Astrocyte (in vitro differentiated cells and primary cell): ENCODE results near the gene SOX30. TPM values are rescaled to one million over a fixed set of nuclear protein-coding genes. Genes with fewer than 3 reads are reported as not detected.

ENCODE experiments used
- DNase-seq: peaks from one replicate; pipeline ENCODE4 v3.0.0-alpha.2; 2010; ENCODE audit warnings: low read depth
- FAIRE-seq: peaks from 2 replicates; lab custom pipeline; 2011; peaks lifted over from hg19 to GRCh38; lab: Jason Lieb, UNC
- H2AFZ ChIP-seq: 2 replicates; pipeline ENCODE4 v1.6.0; 2012; ENCODE audit warnings: low read depth, low read length, inconsistent platforms
- H3K27ac ChIP-seq: 2 replicates; pipeline ENCODE4 v1.5.1; 2011; ENCODE audit warnings: low read depth, low read length, inconsistent platforms
- H3K27me3 ChIP-seq: 2 replicates; pipeline ENCODE4 v1.6.0; 2011; ENCODE audit warnings: low read length, inconsistent platforms; ENCODE audit not compliant: insufficient read depth
- H3K36me3 ChIP-seq: 2 replicates; pipeline ENCODE4 v1.5.1; 2011; ENCODE audit warnings: low read length, inconsistent platforms; ENCODE audit not compliant: insufficient read depth
- H3K4me1 ChIP-seq: 2 replicates; pipeline ENCODE4 v1.5.1; 2011; ENCODE audit warnings: low read length, inconsistent platforms; ENCODE audit not compliant: insufficient read depth
- H3K4me2 ChIP-seq: 2 replicates; pipeline ENCODE4 v1.6.0; 2012; ENCODE audit warnings: low read length, inconsistent platforms
- H3K4me3 ChIP-seq: 2 replicates; pipeline ENCODE4 v1.5.1; 2011; ENCODE audit warnings: low read depth, mild to moderate bottlenecking, low read length, inconsistent platforms; ENCODE audit not compliant: insufficient read depth
- H3K79me2 ChIP-seq: 2 replicates; pipeline ENCODE4 v1.6.0; 2012; ENCODE audit warnings: mild to moderate bottlenecking, low read length, inconsistent platforms; ENCODE audit not compliant: insufficient read depth
- H3K9ac ChIP-seq: 2 replicates; pipeline ENCODE4 v1.6.0; 2012; ENCODE audit warnings: mild to moderate bottlenecking, low read length, inconsistent platforms
- H3K9me3 ChIP-seq: 2 replicates; pipeline ENCODE4 v1.5.1; 2012; ENCODE audit warnings: low read depth, mild to moderate bottlenecking, low read length, inconsistent platforms; ENCODE audit not compliant: insufficient read depth
- H4K20me1 ChIP-seq: 2 replicates; pipeline ENCODE4 v1.6.0; 2012; ENCODE audit warnings: low read length, inconsistent platforms; ENCODE audit not compliant: insufficient read depth
- H3K27ac Mint-ChIP-seq: one replicate; pipeline ENCODE4 v1.8.0; 2021; ENCODE audit warnings: mild to moderate bottlenecking, mixed read lengths; ENCODE audit not compliant: unreplicated experiment
- H3K27me3 Mint-ChIP-seq: one replicate; pipeline ENCODE4 v1.8.0; 2021; ENCODE audit warnings: low read depth, mixed read lengths; ENCODE audit not compliant: unreplicated experiment
- H3K36me3 Mint-ChIP-seq: one replicate; pipeline ENCODE4 v1.8.0; 2021; ENCODE audit warnings: low read depth, mixed read lengths; ENCODE audit not compliant: unreplicated experiment
- H3K4me1 Mint-ChIP-seq: one replicate; pipeline ENCODE4 v1.8.0; 2021; ENCODE audit warnings: low read depth, mixed read lengths; ENCODE audit not compliant: unreplicated experiment
- H3K4me3 Mint-ChIP-seq: one replicate; pipeline ENCODE4 v1.8.0; 2021; ENCODE audit warnings: mild to moderate bottlenecking, moderate library complexity, mixed read lengths; ENCODE audit not compliant: unreplicated experiment
- H3K9me3 Mint-ChIP-seq: one replicate; pipeline ENCODE4 v1.8.0; 2021; ENCODE audit warnings: mild to moderate bottlenecking, mixed read lengths; ENCODE audit not compliant: unreplicated experiment
- CTCF ChIP-seq: IDR thresholded peaks from 2 replicates; pipeline ENCODE4 v1.5.1; 2011; ENCODE audit warnings: low read depth, mild to moderate bottlenecking, inconsistent platforms, low read length, moderate library complexity; ENCODE audit not compliant: insufficient read depth
- EZH2 ChIP-seq: IDR thresholded peaks from 2 replicates; pipeline ENCODE4 v1.6.1; 2012; ENCODE audit warnings: mild to moderate bottlenecking, low read length, inconsistent platforms; ENCODE audit not compliant: insufficient read depth
- total RNA-seq: library from RNA; stranded (reverse); gene quantifications from 2 replicates; pipeline ENCODE4 v1.2.1, GENCODE V29; 2021

The SOX30 gene
- total RNA-seq, 1 donor from 2014 or later: 0.14 TPM

- H3K9ac ChIP-seq: peak overlapping the region; percentile 78
- no peak for TF ChIP-seq CTCF
- no peak for TF ChIP-seq EZH2
- DNase-seq (peak; percentile 96), FAIRE-seq (peak; percentile 97)
- H3K79me2 ChIP-seq: no peaks in the 10 kb centered on the region
- H3K9me3 Mint-ChIP-seq: peaks cover 2% of the 10 kb centered on the region
- H3K4me3 Mint-ChIP-seq: no peak overlapping the region
- H3K4me2 ChIP-seq: peak overlapping the region; percentile 80
- H4K20me1 ChIP-seq: no peaks in the 10 kb centered on the region
- H3K9me3 ChIP-seq: no peaks in the 10 kb centered on the region
- no peak overlapping the region for H2AFZ ChIP-seq
- H3K4me1 ChIP-seq: peaks cover 34% of the 10 kb centered on the region
- H3K36me3 ChIP-seq: no peaks in the 10 kb centered on the region
- no peaks in the 10 kb centered on the region for H3K27me3 Mint-ChIP-seq
- no peaks in the 10 kb centered on the region for H3K36me3 Mint-ChIP-seq
- no peaks in the 10 kb centered on the region for H3K27me3 ChIP-seq
- H3K4me1 Mint-ChIP-seq: peaks cover 38% of the 10 kb centered on the region
- peak overlapping the region; percentile 35 for H3K4me3 ChIP-seq
- peak overlapping the region; percentile 94 for H3K27ac ChIP-seq
- H3K27ac Mint-ChIP-seq: peak overlapping the region; percentile 91
Observed at GRCh38 chr5:157603333-157604190, 48.7 kb downstream of the SOX30 start.

- Histone ChIP-seq H3K27ac (peak overlapping the region; percentile 94), H3K4me3 (no peak overlapping the region), H2AFZ (peak overlapping the region; percentile 67), H3K4me1 (peaks cover 30% of the 10 kb centered on the region), H4K20me1 (no peaks in the 10 kb centered on the region), H3K36me3 (no peaks in the 10 kb centered on the region), H3K27me3 (no peaks in the 10 kb centered on the region), H3K9ac (peak overlapping the region; percentile 26), H3K4me2 (peak overlapping the region; percentile 80), H3K9me3 (no peaks in the 10 kb centered on the region), H3K79me2 (no peaks in the 10 kb centered on the region)
- FAIRE-seq: no peak
- no peak for TF ChIP-seq CTCF
- TF ChIP-seq EZH2: no peak
- H3K27me3 Mint-ChIP-seq: no peaks in the 10 kb centered on the region
- no peaks in the 10 kb centered on the region for H3K9me3 Mint-ChIP-seq
- no peak overlapping the region for H3K4me3 Mint-ChIP-seq
- peaks cover 34% of the 10 kb centered on the region for H3K4me1 Mint-ChIP-seq
- no peaks in the 10 kb centered on the region for H3K36me3 Mint-ChIP-seq
- DNase-seq: peak; percentile 55
- H3K27ac Mint-ChIP-seq: peak overlapping the region; percentile 73
Observed at GRCh38 chr5:157602505-157602904, 49.7 kb downstream of the SOX30 start.

GRCh38 chr5:157600252-157600651 lies 52.0 kb downstream of the SOX30 start:
- Mint-ChIP-seq H3K4me3 (no peak overlapping the region), H3K4me1 (peaks cover 25% of the 10 kb centered on the region), H3K27ac (peak overlapping the region; percentile 62), H3K36me3 (no peaks in the 10 kb centered on the region), H3K27me3 (no peaks in the 10 kb centered on the region), H3K9me3 (peaks cover 3% of the 10 kb centered on the region)
- Histone ChIP-seq H3K4me2 (no peak overlapping the region), H4K20me1 (no peaks in the 10 kb centered on the region), H3K9me3 (no peaks in the 10 kb centered on the region), H3K4me3 (no peak overlapping the region), H3K79me2 (no peaks in the 10 kb centered on the region), H3K27ac (no peak overlapping the region), H3K9ac (no peak overlapping the region), H2AFZ (peak overlapping the region; percentile 43), H3K4me1 (peaks cover 26% of the 10 kb centered on the region), H3K36me3 (no peaks in the 10 kb centered on the region), H3K27me3 (no peaks in the 10 kb centered on the region)
- no peak for FAIRE-seq
- no peak for DNase-seq
- TF ChIP-seq CTCF: no peak
- no peak for TF ChIP-seq EZH2
